HUES64 (cell line): ENCODE data around the gene OR2L13.

Experiments
- H3K27ac ChIP-seq: 2 replicates; pipeline ENCODE4 v1.7.0; 2013; ENCODE audit warnings: low read depth, low read length, inconsistent platforms
- H3K27me3 ChIP-seq: 2 replicates; pipeline ENCODE4 v1.6.1; 2013; ENCODE audit warnings: mild to moderate bottlenecking, low read length; ENCODE audit not compliant: insufficient read depth
- H3K36me3 ChIP-seq: 2 replicates; pipeline ENCODE4 v1.6.1; 2013; ENCODE audit warnings: mild to moderate bottlenecking, low read length; ENCODE audit not compliant: insufficient read depth
- H3K4me1 ChIP-seq: 2 replicates; pipeline ENCODE4 v1.6.1; 2013; ENCODE audit warnings: mild to moderate bottlenecking, low read length, moderate library complexity; ENCODE audit not compliant: insufficient read depth
- H3K4me3 ChIP-seq: 2 replicates; pipeline ENCODE4 v1.5.1; 2013; ENCODE audit warnings: mild to moderate bottlenecking, low read length, moderate library complexity
- H3K9ac ChIP-seq: 2 replicates; pipeline ENCODE4 v1.6.1; 2013; ENCODE audit warnings: mild to moderate bottlenecking, low read depth, low read length
- H3K9me3 ChIP-seq: 2 replicates; pipeline ENCODE4 v1.6.1; 2013; ENCODE audit warnings: low read depth, low read length; ENCODE audit not compliant: insufficient read depth
- WGBS: fragments of 150-250, 120-280 bp; methylation state at CpG from one replicate; pipeline ENCODE4 v1.1.7; 2013; ENCODE audit warnings: missing lambda C conversion rate; 5-methylcytosine and 5-hydroxymethylcytosine counted together

Gene OR2L13

DNA sequence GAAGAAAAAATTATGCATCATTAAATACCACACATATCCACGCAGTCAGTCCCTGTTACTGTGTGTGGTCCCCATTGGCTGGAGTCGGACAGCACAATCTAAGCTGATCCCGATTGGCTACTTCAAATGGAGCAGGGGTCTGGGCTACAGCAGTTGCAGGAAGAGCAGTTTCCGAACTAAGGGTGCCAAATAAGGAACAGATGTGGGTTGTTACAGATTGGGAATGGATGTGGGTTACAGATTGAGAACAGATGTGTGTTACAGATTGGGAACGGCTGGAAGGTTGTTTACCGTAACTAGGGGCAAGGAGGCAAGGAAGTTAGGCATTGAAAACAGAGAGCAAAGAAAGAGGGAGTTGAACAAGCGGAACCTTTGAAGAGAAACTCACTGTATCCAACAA, 19.9 kb downstream of the OR2L13 start:
- Histone ChIP-seq H3K9ac (no peak overlapping the region), H3K27me3 (no peaks in the 10 kb centered on the region), H3K9me3 (peaks cover 72% of the 10 kb centered on the region), H3K36me3 (no peaks in the 10 kb centered on the region), H3K4me1 (no peaks in the 10 kb centered on the region), H3K27ac (no peak overlapping the region), H3K4me3 (no peak overlapping the region)
- 84% methylated on average over 7 of the region's 7 CpGs for WGBS

DNA sequence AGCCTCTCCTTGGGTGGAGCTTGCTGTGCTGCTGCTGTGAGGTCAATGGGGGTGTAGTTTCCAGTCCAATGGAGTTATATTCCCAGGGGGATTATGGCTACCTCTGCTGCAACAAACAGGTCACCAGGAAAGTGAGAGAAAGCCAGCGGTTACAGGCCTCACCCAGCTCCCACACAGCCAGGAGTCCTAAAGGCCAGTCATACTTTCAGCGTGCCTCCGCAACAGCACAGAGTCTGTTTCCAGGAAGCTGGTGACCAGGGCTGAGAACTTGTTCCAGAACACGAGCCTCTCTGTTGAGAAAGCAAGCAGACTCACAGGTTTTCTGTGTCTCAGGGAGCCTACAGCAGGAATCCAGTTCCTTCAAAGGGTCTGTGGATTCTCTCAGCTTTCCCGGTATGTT, 32.7 kb downstream of the OR2L13 start:
- Histone ChIP-seq H3K27me3 (no peaks in the 10 kb centered on the region), H3K9me3 (peaks cover 97% of the 10 kb centered on the region)
- WGBS = 82% methylated on average over 5 of the region's 5 CpGs

DNA sequence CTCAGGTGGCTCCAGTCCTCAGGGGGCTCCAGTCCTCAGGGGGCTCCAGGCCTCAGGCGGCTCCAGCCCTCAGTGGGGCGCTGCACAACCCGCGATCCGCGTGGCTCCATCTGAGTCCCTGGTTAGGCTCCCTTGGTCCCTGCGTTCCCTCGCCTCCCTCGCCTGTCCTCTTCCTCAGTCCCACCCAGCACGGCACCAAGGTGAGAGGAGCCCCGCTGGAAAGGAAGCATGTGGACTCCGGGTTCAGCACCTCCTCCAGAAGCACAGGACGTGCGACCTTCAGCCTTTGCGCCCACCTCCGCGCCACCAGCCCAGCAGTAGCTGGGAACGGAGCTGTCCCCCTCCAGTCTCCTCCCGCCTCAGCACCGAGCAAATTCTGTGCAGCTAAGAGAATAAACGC, 41.8 kb downstream of the OR2L13 start:
- Histone ChIP-seq H3K9me3 (peaks cover 91% of the 10 kb centered on the region), H3K36me3 (no peaks in the 10 kb centered on the region), H3K27me3 (no peaks in the 10 kb centered on the region), H3K9ac (no peak overlapping the region), H3K4me3 (no peak overlapping the region), H3K27ac (no peak overlapping the region), H3K4me1 (no peaks in the 10 kb centered on the region)
- 92% methylated on average over 21 of the region's 21 CpGs for WGBS

More for the DNA sequence above, 32.7 kb downstream of the OR2L13 start:
- Histone ChIP-seq H3K4me1 (no peaks in the 10 kb centered on the region), H3K27ac (no peak overlapping the region), H3K4me3 (no peak overlapping the region), H3K9ac (no peak overlapping the region), H3K36me3 (no peaks in the 10 kb centered on the region)

- Histone ChIP-seq H3K27ac (no peak overlapping the region), H3K4me3 (no peak overlapping the region), H3K36me3 (no peaks in the 10 kb centered on the region), H3K4me1 (no peaks in the 10 kb centered on the region), H3K9ac (no peak overlapping the region), H3K27me3 (no peaks in the 10 kb centered on the region), H3K9me3 (peaks cover 91% of the 10 kb centered on the region)
- WGBS = 67% methylated on average over 1 of the region's 1 CpG
Observed at GRCh38 chr1:248140846-248141245, 45.9 kb downstream of the OR2L13 start.

DNA sequence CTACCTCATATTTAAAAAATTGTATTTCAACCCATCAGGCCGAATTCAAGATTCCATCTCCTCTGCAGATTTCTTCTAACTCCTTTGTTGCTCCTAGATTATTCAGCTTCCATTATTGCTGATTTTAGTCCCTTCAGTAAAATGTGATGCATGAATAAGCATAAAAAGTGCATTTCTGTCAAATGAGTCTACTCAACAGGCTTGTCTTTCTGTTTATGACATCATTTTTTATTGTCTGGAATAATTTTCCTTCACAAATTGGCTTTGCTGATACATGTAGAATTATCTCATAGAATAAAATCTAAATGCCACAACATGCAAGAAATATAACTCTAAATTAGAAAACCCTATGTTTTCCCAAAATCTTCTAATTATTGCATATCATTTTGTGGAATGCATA, 48.3 kb downstream of the OR2L13 start:
- no peak overlapping the region for H3K27ac ChIP-seq
- no peak overlapping the region for H3K9ac ChIP-seq
- 67% methylated on average over 1 of the region's 1 CpG for WGBS
- H3K4me3 ChIP-seq = no peak overlapping the region
- H3K4me1 ChIP-seq = no peaks in the 10 kb centered on the region
- H3K36me3 ChIP-seq = no peaks in the 10 kb centered on the region
- no peaks in the 10 kb centered on the region for H3K27me3 ChIP-seq
- peaks cover 97% of the 10 kb centered on the region for H3K9me3 ChIP-seq

DNA sequence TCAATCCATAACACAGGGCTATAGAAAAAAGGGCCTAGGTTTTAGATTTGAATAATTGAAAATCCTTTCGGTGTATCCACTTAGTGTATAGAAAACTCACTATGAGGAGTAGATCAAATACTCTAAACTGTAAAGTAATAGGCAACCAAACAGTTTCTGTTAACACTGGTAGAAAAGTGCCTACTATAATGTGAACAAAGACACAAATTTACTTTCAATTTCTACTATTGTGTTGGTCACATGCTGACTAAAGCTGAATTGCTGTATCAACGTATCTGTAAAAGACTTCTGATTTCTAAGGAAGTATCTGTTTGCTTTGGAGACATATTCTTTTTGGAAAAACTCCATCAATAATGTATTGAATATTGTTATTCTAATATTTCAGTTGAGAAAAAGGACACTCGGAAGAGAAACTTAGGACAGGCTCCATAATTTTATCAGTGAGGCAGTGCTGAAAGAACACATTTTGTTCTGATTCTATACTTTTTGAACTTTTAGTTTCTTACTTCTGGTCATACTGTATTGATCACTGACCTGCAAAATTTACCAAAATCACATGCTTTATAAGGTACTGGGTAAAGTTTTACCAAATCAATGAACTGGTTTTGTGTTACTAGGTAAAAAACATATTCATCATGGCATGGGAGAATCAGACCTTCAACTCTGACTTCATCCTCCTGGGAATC, 49.7 kb downstream of the OR2L13 start, which contains the start of gene OR2M5:
OR2M5 (plus strand) TSS at position 636 of the 686 bp plus-strand sequence; CDS start at position 636, 0 bp downstream.
- H3K27me3 ChIP-seq = no peaks in the 10 kb centered on the region
- H3K9ac ChIP-seq = no peak within 1 kb of the TSS
- WGBS = no CpG with 5 or more reads among the region's 3 CpGs
- H3K36me3 ChIP-seq = no peaks in the 10 kb centered on the region
- no peak within 1 kb of the TSS for H3K27ac ChIP-seq
- H3K4me3 ChIP-seq = no peak within 1 kb of the TSS
- H3K4me1 ChIP-seq = no peaks in the 10 kb centered on the region
- H3K9me3 ChIP-seq = peaks cover 97% of the 10 kb centered on the region
